ENCODE measurements around the gene FBXO33. TPM values are rescaled to one million over a fixed set of nuclear protein-coding genes. Genes with fewer than 3 reads are reported as not detected.

FBXO33 gene
- polyA plus RNA-seq, 2 of the 4 experiments (the other 2 are of a cell fraction), result 8.2 to 10.6 TPM

DNA sequence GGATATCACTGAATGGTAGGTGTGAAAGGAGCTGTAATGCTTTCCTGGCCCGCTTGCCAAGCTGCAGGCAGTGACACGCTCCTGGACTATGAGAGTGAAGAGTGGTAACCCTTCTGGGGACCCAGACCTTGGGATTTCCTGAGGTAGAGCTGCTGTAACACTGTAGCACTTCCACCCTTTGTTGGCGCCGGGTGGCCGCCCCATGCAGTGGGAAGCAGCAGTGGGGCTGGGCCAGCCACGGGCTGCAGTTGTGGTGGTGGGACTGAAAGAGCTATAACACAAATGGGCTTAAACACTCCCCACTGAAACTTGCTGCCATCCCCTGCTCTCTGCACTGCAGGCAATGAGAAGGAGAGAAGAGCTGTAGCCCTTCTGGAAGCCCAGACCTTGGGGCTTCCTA, 9.6 kb upstream of the FBXO33 start:
- TF ChIP-seq CEBPB (IDR thresholded peaks at IDR 0.05) (no peak), ZNF302 (CRISPR knock-in tag; IDR thresholded peaks at IDR 0.05) (no peak), NFE2L2 (conservative IDR thresholded peaks at IDR 0.05; ENCODE audit: low read length) (no peak), HMGXB4 (CRISPR knock-in tag; IDR thresholded peaks at IDR 0.05; ENCODE audit: borderline replicate concordance) (no peak), TFCP2L1 (CRISPR knock-in tag; IDR thresholded peaks at IDR 0.05) (no peak), MAZ (IDR thresholded peaks at IDR 0.05; ENCODE audit: borderline replicate concordance, low read depth, low read length) (no peak), RCOR1 (IDR thresholded peaks at IDR 0.05; ENCODE audit: low read depth, low read length) (no peak), HOXB5 (CRISPR knock-in tag; IDR thresholded peaks at IDR 0.05) (no peak), MAFK (IDR thresholded peaks at IDR 0.05; ENCODE audit: partially characterized antibody) (no peak), HOXB13 (CRISPR knock-in tag; IDR thresholded peaks at IDR 0.05; ENCODE audit: low read depth) (no peak), RNF2 (IDR thresholded peaks at IDR 0.05; ENCODE audit: borderline replicate concordance, low read depth) (no peak), RAD21 (conservative IDR thresholded peaks at IDR 0.05 in 1 of 2, IDR thresholded peaks at IDR 0.05 in 1 of 2) (no peak), JUN (IDR thresholded peaks at IDR 0.05) (no peak)
- TF ChIP-seq, protein P1, sequence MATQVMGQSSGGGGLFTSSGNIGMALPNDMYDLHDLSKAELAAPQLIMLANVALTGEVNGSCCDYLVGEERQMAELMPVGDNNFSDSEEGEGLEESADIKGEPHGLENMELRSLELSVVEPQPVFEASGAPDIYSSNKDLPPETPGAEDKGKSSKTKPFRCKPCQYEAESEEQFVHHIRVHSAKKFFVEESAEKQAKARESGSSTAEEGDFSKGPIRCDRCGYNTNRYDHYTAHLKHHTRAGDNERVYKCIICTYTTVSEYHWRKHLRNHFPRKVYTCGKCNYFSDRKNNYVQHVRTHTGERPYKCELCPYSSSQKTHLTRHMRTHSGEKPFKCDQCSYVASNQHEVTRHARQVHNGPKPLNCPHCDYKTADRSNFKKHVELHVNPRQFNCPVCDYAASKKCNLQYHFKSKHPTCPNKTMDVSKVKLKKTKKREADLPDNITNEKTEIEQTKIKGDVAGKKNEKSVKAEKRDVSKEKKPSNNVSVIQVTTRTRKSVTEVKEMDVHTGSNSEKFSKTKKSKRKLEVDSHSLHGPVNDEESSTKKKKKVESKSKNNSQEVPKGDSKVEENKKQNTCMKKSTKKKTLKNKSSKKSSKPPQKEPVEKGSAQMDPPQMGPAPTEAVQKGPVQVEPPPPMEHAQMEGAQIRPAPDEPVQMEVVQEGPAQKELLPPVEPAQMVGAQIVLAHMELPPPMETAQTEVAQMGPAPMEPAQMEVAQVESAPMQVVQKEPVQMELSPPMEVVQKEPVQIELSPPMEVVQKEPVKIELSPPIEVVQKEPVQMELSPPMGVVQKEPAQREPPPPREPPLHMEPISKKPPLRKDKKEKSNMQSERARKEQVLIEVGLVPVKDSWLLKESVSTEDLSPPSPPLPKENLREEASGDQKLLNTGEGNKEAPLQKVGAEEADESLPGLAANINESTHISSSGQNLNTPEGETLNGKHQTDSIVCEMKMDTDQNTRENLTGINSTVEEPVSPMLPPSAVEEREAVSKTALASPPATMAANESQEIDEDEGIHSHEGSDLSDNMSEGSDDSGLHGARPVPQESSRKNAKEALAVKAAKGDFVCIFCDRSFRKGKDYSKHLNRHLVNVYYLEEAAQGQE (IDR thresholded peaks at IDR 0.05), result no peak
- TF ChIP-seq, protein P2, sequence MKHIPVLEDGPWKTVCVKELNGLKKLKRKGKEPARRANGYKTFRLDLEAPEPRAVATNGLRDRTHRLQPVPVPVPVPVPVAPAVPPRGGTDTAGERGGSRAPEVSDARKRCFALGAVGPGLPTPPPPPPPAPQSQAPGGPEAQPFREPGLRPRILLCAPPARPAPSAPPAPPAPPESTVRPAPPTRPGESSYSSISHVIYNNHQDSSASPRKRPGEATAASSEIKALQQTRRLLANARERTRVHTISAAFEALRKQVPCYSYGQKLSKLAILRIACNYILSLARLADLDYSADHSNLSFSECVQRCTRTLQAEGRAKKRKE (CRISPR knock-in tag; IDR thresholded peaks at IDR 0.05; ENCODE audit: low read depth), result no peak
- no peak for DNase-seq (ENCODE audit: low read depth in 1 of 2, low spot score in 1 of 2)
- WGBS (ENCODE audit: missing lambda C conversion rate), result 92% methylated on average over 6 of the region's 6 CpGs
- Histone ChIP-seq H3K4me3 (no peak overlapping the region), H3K4me2 (no peak overlapping the region), H3K9me3 (no peaks in the 10 kb centered on the region), H3K4me1 (no peaks in the 10 kb centered on the region), H3K27ac (no peak overlapping the region)
- FAIRE-seq, result no peak
- ChIA-PET CTCF (interaction anchor here (0.7 kb wide), 1 partner anchor 12 kb away, joined by 4 read pairs; no protein-coding TSS in a partner anchor), POLR2A (no interaction called here)
- no peak for ATAC-seq

DNA sequence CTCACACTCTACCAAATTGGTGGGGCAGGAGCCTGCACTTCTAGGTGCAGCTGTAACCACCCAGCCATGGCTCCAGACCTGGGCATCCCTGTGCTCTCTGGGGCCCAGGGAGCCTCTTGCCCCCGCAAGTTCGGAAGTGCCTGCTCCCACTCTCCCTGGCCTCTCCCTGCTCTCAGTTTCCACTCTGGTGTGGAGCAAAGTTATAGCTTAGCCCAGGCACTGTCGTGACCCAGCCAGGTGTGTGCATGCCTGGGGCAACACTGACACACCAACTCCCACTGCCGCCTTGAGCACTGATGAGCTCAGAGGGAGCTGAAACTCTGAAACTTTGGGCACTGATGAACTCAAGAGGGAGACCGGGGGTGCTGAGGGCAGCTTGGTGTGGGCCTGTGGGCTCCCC, 8.7 kb upstream of the FBXO33 start:
- ATAC-seq (no peak), DNase-seq (ENCODE audit: low read depth in 1 of 2, low spot score in 1 of 2) (no peak), FAIRE-seq (no peak)
- POLR2A ChIA-PET, result no interaction called here
- CTCF ChIA-PET, result interaction anchor here (0.7 kb wide), 1 partner anchor 11 kb away, joined by 4 read pairs; no protein-coding TSS in a partner anchor
- H3K27ac ChIP-seq, result no peak overlapping the region
- TF ChIP-seq HEYL (CRISPR knock-in tag; IDR thresholded peaks at IDR 0.05) (no peak), TP53 (CRISPR knock-in tag; IDR thresholded peaks at IDR 0.05) (no peak), RARB (CRISPR knock-in tag; IDR thresholded peaks at IDR 0.05) (no peak), KDM1A (IDR thresholded peaks at IDR 0.05; ENCODE audit: low read depth) (no peak), NPAS2 (CRISPR knock-in tag; IDR thresholded peaks at IDR 0.05; ENCODE audit: borderline replicate concordance) (no peak), CHD2 (IDR thresholded peaks at IDR 0.05; ENCODE audit: low read length, partially characterized antibody) (no peak), PHF8 (IDR thresholded peaks at IDR 0.05; ENCODE audit: borderline replicate concordance, low read depth) (no peak), BHLHE40 (IDR thresholded peaks at IDR 0.05; ENCODE audit: low read depth, low read length) (no peak), NR3C1 (IDR thresholded peaks at IDR 0.05) (no peak), EP300 (IDR thresholded peaks at IDR 0.05) (no peak), KDM5A (IDR thresholded peaks at IDR 0.05) (no peak), EHMT2 (IDR thresholded peaks at IDR 0.05; ENCODE audit: low read depth) (no peak), ZNF302 (CRISPR knock-in tag; IDR thresholded peaks at IDR 0.05) (no peak), EHF (CRISPR knock-in tag; IDR thresholded peaks at IDR 0.05) (no peak)
- TF ChIP-seq, protein P3, sequence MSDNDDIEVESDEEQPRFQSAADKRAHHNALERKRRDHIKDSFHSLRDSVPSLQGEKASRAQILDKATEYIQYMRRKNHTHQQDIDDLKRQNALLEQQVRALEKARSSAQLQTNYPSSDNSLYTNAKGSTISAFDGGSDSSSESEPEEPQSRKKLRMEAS (IDR thresholded peaks at IDR 0.05), result no peak
- 76% methylated on average over 5 of the region's 5 CpGs for WGBS (ENCODE audit: missing lambda C conversion rate)
- H3K4me2 ChIP-seq, result no peak overlapping the region
- no peaks in the 10 kb centered on the region for H3K4me1 ChIP-seq
- H3K9me3 ChIP-seq, result no peaks in the 10 kb centered on the region
- no peak overlapping the region for H3K4me3 ChIP-seq

All from A549 (cell line).